Medulla oblongata (tissue), 1 donor: ENCODE measurements around the gene FYN.

ENCODE experiments used
- DNase-seq: peaks from one replicate; pipeline ENCODE4 v3.0.0-alpha.2; 2015; ENCODE audit errors: extremely low spot score

The FYN gene

GRCh38 chr6:111880181-111880888, 7.1 kb upstream of the FYN start:
- DNase-seq, result no peak

GRCh38 chr6:111875741-111876140, 2.5 kb upstream of the FYN start:
- no peak for DNase-seq

GRCh38 chr6:111874025-111874415, 768 bp upstream of the FYN start:
- no peak for DNase-seq

- peak; percentile 41 for DNase-seq
These were observed 663 bp downstream of the FYN start for GRCh38 chr6:111872401-111873177.

DNA sequence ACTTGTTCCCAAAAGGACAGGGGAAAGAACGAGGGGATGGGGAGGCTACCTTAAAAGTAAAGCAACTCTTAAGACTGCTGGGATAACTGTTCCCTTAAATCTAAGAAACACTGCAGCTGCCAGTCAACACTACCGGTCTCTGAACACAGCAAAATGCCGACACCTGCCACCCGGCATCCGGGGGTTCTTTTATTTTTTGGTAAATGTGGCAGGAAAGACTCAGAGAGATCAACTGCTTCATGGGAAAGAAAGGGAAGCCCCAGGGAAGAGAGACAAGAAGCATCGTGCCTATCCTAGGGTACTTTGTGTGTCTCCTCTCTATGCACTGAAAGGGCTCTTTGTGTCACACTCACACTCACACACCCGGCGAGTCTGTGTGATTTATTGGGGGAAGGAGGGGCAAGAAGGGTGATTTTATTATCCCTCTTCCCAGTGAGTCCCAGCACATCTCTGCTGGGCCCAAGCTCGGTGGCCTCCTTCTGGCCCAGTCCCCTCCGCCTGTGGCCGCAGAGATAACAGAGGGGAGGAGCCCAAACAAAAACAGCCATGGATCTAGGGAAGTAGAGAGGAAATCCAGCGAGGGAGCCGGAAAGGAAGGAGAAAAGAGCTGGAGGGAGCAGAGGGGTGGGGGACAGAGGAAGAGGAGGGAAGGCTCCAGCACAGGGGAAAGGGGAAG, 1.4 kb downstream of the FYN start:
- peak; percentile 95 for DNase-seq

GRCh38 chr6:111871207-111871606, 2.0 kb downstream of the FYN start:
- DNase-seq, result peak; percentile 53

- DNase-seq, result peak; percentile 57
These were observed 2.5 kb downstream of the FYN start for GRCh38 chr6:111870742-111871064.

- DNase-seq, result no peak
These were observed 3.1 kb downstream of the FYN start for GRCh38 chr6:111870051-111870741.

GRCh38 chr6:111866857-111867256, 6.4 kb downstream of the FYN start:
- no peak for DNase-seq

DNA sequence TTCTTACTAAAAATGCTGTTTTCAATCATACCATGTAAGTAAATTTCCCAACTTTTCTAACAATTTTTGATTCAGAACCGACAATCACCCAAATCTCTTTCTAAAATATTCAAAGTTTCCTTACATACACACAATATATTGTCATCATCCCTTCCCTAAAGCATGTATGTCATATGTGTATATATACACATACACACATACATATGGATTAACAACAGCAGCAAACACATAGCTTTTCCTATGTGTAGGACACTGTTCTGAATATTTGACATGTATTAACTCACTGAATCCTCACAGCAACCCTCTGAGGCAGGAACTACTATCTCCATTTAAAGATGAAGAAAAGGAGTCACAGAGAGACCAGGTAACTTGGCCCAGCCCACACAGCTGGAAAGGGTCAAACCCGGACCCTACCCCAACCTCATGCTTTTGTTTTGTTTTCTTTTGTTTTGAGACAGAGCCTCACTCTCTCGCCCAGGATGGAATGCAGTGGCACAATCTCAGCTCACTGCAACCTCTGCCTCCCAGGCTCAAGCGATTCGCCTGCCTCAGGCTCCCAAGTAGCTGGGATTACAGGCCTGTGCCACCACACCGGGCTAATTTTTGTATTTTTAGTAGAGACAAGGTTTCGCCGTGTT, 7.2 kb downstream of the FYN start:
- DNase-seq, result no peak

GRCh38 chr6:111865049-111865585, 8.1 kb downstream of the FYN start:
- DNase-seq, result no peak

DNA sequence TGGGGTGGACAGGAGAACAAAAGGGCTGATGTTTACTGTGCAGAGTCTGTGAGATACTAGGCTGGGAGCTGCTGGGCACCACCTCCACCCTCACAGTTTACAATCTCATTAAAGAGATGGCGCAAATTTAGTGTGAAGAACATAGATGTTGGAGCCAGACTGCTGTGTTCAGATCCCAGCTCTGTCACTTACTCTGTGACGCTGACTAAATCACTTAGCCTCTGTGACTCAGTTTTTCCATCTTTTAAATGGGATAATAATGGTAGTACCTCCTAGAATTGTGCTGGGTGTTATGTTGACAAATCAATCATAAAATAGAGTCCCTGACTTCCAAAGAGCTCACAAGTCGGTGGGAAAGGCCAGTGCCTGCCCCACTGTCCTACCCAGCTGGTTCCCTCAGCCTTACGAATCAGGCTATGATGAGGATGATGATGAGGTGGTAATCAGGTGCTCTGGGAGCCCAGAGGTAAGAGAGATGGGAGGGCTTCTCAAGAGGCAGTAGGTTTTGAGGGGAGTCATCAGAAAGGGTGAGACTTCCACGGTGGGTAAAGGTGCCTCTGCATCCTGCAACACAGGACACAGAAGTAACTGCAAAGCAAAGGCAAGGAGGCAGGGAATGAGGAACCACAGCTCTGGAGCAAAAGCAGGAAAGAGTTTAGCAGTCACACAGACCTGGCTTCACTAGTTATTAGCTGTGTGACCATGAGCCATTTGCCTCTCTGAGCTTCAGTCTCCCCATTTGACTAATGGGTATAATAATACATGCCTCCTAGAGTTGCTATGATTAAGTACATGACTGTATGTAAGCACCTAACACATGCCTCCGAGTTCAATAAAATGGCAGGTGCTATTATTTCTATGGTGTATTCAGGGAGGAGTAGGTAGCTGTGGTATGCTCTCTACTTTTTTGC, 8.9 kb downstream of the FYN start:
- DNase-seq, result no peak

- no peak for DNase-seq
These were observed 10.5 kb downstream of the FYN start for GRCh38 chr6:111862741-111863140.

- DNase-seq, result no peak
These were observed 10.9 kb downstream of the FYN start for GRCh38 chr6:111862314-111862713.

- no peak for DNase-seq
These were observed 11.8 kb downstream of the FYN start for GRCh38 chr6:111861431-111861885.

DNA sequence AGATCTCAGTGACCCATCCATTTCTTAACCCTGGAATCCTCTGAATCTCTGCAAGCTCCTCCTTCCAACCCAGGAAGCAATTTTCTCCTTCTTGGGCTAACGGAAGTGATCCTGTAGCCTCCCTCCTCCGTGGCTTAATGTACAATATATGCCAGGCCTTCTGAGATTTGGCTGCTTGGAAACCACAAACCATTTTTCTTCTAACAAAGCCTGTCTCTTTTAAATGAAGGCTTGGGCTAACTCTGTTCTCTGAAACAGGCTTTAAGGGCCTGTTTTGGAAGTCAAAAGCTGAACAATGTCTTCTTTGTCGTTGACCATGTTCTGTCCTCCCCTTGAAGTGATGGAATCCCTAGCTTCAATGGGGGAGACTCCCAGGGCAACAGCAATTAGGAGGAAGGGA, 14.9 kb downstream of the FYN start:
- DNase-seq, result peak; percentile 71

DNA sequence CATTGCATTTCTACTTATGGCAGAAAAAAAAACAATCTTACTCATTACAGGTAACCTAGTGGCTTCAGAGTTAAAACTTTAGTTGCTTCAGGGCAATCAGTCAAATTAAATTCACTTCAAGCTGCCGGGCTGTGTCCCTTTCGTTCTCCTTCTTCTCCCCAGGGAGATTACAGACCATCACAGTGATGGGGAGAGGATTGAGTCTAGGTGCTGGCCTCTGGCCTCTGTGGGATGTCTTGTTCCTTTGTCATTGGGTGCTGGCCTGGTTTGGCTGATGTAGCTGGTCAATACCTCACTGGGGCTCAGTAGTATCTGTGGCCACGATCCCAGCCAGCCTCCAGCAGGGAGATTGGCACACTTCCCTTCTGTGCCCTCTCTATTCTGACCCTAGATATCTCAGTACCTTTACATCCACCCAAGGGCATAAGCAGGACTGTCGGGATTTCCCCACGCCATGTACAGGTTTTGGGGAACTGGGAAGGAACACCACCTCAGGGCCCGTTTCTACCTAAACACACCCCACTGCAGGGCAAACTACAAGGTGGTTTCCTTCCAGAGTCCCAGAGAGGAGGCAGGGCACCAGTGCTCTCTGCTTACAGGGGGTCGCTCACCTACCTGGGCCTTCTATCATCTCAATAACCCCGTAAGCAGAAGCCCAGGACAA, 15.4 kb downstream of the FYN start:
- no peak for DNase-seq

DNA sequence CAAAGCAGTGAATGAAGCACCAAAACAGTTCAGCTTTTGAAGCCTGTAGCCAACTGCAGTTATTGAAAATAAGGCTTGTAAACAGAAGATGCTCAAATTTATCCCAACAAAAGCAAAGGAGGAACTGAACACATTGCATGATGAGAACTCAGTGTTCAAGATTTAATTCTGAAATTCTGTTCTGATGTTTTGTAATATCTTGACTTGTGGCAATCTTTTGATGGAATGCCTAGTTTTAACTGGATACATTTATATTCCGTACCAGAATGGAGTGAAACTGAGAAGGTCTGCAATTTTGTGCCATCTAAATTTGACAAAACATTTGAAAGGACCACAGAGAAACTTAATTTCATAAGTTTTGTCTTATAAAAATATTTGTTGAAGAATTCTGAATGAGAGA, 17.5 kb downstream of the FYN start:
- DNase-seq, result no peak

GRCh38 chr6:111854683-111855082, 18.6 kb downstream of the FYN start:
- DNase-seq, result no peak

DNA sequence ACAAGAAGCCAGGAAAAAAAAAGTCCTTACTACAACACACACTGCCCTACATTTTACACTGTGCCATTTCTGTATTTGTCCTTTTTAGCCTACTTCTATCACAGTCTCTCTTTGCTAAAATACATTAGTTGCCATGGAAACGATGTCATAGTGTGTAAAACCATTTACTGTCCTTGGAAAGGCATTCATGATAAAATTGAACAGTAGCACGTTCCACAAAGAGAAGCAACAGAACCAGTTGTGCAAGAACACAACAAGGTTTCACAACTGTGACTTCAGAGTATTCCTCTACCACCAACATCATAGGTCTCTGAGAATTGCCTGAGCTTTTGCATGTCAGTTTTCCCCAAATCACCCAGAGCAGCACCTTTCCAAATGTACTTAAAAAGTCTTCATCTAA, 20.5 kb downstream of the FYN start:
- DNase-seq, result no peak
